Measurements from ENCODE around the gene STOX2.

- no peak for TF ChIP-seq CTCF (IDR thresholded peaks at IDR 0.05)
- no peak for TF ChIP-seq EZH2phosphoT487 (IDR thresholded peaks at IDR 0.05)
These were observed 7.5 kb downstream of the STOX2 start for GRCh38 chr4:183912585-183912984.

Measured in neural progenitor cell (in vitro differentiated cells).